ENCODE measurements around the gene KRTAP5-1. TPM values are rescaled to one million over a fixed set of nuclear protein-coding genes. Genes with fewer than 3 reads are reported as not detected.
"Not testable (repeated sequence)": the region's sequence is repeated elsewhere in the genome, so short reads cannot be mapped to it uniquely, and the experiment has no call there.

Gene KRTAP5-1
- total RNA-seq, 1 experiment from 2014 or later: not detected

GRCh38 chr11:1586699-1587098 is 1.6 kb upstream of the KRTAP5-1 start:
- H3K4me1 ChIP-seq (ENCODE audit: insufficient read depth, low read length): peaks cover 5% of the 10 kb centered on the region
- H3K9ac ChIP-seq (ENCODE audit: low read length): no peak overlapping the region
- no peaks in the 10 kb centered on the region for H3K36me3 ChIP-seq (ENCODE audit: low read depth, low read length)
- CTCF ChIA-PET: no interaction called here
- TF ChIP-seq EZH2phosphoT487 (IDR thresholded peaks at IDR 0.05; ENCODE audit: borderline replicate concordance, low read length): no peak
- no peak for TF ChIP-seq CTCF (conservative IDR thresholded peaks at IDR 0.05; ENCODE audit: low read depth, low read length)
- no peak for TF ChIP-seq EZH2 (IDR thresholded peaks at IDR 0.05; ENCODE audit: low read length, unreplicated experiment)
- no TSS peak for BruUV-seq (replicated peaks)
- H3K9me3 ChIP-seq (ENCODE audit: low read length): no peaks in the 10 kb centered on the region
- no peak overlapping the region for H2AFZ ChIP-seq (ENCODE audit: low read length)
- no peak overlapping the region for H3K4me3 ChIP-seq (ENCODE audit: low read length)
- intact Hi-C loops (cut with micrococcal nuclease): no loop called here
- no peak overlapping the region for H3K27ac ChIP-seq (ENCODE audit: low read length)
- no peaks in the 10 kb centered on the region for H3K79me2 ChIP-seq (ENCODE audit: low read length)
- H3F3A ChIP-seq (ENCODE audit: low read length, unreplicated experiment): no peaks in the 10 kb centered on the region
- no peaks in the 10 kb centered on the region for H4K20me1 ChIP-seq (ENCODE audit: low read length)
- POLR2A ChIA-PET (ENCODE audit: unreplicated experiment): no interaction called here
- H3K27me3 ChIP-seq (ENCODE audit: low read length): no peaks in the 10 kb centered on the region
- no peak overlapping the region for H3K4me2 ChIP-seq (ENCODE audit: low read length)
- no peak for ATAC-seq
- DNase-seq: no peak
- no peaks in the 10 kb centered on the region for H3K9me2 ChIP-seq (replicated peaks; ENCODE audit: low read length)

- H3K79me2 ChIP-seq (ENCODE audit: low read length); H3K27me3 ChIP-seq (ENCODE audit: low read length); H3F3A ChIP-seq (ENCODE audit: low read length, unreplicated experiment); POLR2A ChIA-PET (ENCODE audit: unreplicated experiment); BruUV-seq (replicated peaks); H3K9me2 ChIP-seq (replicated peaks; ENCODE audit: low read length); H3K27ac ChIP-seq (ENCODE audit: low read length); DNase-seq; H3K4me2 ChIP-seq (ENCODE audit: low read length); H3K9ac ChIP-seq (ENCODE audit: low read length); H2AFZ ChIP-seq (ENCODE audit: low read length); H3K4me1 ChIP-seq (ENCODE audit: insufficient read depth, low read length); CTCF ChIA-PET; intact Hi-C loops (cut with micrococcal nuclease); H3K36me3 ChIP-seq (ENCODE audit: low read depth, low read length); H3K4me3 ChIP-seq (ENCODE audit: low read length); ATAC-seq; H3K9me3 ChIP-seq (ENCODE audit: low read length); H4K20me1 ChIP-seq (ENCODE audit: low read length): not testable (repeated sequence)
Measured at GRCh38 chr11:1582909-1583308, 2.2 kb downstream of the KRTAP5-1 start.

GRCh38 chr11:1581976-1582375 is 3.1 kb downstream of the KRTAP5-1 start:
- no peaks in the 10 kb centered on the region for H3K79me2 ChIP-seq (ENCODE audit: low read length)
- no peak overlapping the region for H3K4me3 ChIP-seq (ENCODE audit: low read length)
- TF ChIP-seq EZH2 (IDR thresholded peaks at IDR 0.05; ENCODE audit: low read length, unreplicated experiment) (no peak), EZH2phosphoT487 (IDR thresholded peaks at IDR 0.05; ENCODE audit: borderline replicate concordance, low read length) (no peak), CTCF (conservative IDR thresholded peaks at IDR 0.05; ENCODE audit: low read depth, low read length) (no peak)
- no peaks in the 10 kb centered on the region for H3K9me3 ChIP-seq (ENCODE audit: low read length)
- ATAC-seq (no peak), DNase-seq (no peak)
- H3K4me2 ChIP-seq (ENCODE audit: low read length): no peak overlapping the region
- intact Hi-C loops (cut with micrococcal nuclease): no loop called here
- H3K27ac ChIP-seq (ENCODE audit: low read length): no peak overlapping the region
- ChIA-PET CTCF (no interaction called here), POLR2A (ENCODE audit: unreplicated experiment) (no interaction called here)
- no peaks in the 10 kb centered on the region for H3F3A ChIP-seq (ENCODE audit: low read length, unreplicated experiment)
- no TSS peak for BruUV-seq (replicated peaks)
- H3K9me2 ChIP-seq (replicated peaks; ENCODE audit: low read length): no peaks in the 10 kb centered on the region
- H3K4me1 ChIP-seq (ENCODE audit: insufficient read depth, low read length): no peaks in the 10 kb centered on the region
- no peaks in the 10 kb centered on the region for H3K27me3 ChIP-seq (ENCODE audit: low read length)
- H4K20me1 ChIP-seq (ENCODE audit: low read length): no peaks in the 10 kb centered on the region
- no peaks in the 10 kb centered on the region for H3K36me3 ChIP-seq (ENCODE audit: low read depth, low read length)
- H3K9ac ChIP-seq (ENCODE audit: low read length): no peak overlapping the region
- H2AFZ ChIP-seq (ENCODE audit: low read length): no peak overlapping the region
